Activated T-cell treated with anti-CD3 and anti-CD28 coated beads, Interleukin-2, amount 50 U/mL, for 24 hours (primary cell): Measurements from ENCODE around the gene MRPL51.
A peak's percentile ranks its signal among the peaks of the same experiment; 100 is the strongest.

Source experiments
- DNase-seq: peaks from one replicate; pipeline ENCODE4 v3.0.0-alpha.2; 2020
- H3K27ac Mint-ChIP-seq: 2 replicates; pipeline ENCODE4 v1.8.0; 2020; ENCODE audit warnings: mild to moderate bottlenecking, mixed read lengths
- H3K27me3 Mint-ChIP-seq: 2 replicates; pipeline ENCODE4 v1.8.0; 2020; ENCODE audit warnings: mixed read lengths
- H3K36me3 Mint-ChIP-seq: 2 replicates; pipeline ENCODE4 v1.8.0; 2020; ENCODE audit warnings: low read depth, mixed read lengths
- H3K4me1 Mint-ChIP-seq: 2 replicates; pipeline ENCODE4 v1.8.0; 2020; ENCODE audit warnings: low read depth, mixed read lengths
- H3K4me3 Mint-ChIP-seq: 2 replicates; pipeline ENCODE4 v1.8.0; 2020; ENCODE audit warnings: mild to moderate bottlenecking, moderate library complexity, mixed read lengths
- H3K9me3 Mint-ChIP-seq: 2 replicates; pipeline ENCODE4 v1.8.0; 2020; ENCODE audit warnings: mixed read lengths

Gene MRPL51

GRCh38 chr12:6450869-6451347, 42.2 kb downstream of the MRPL51 start:
- Mint-ChIP-seq H3K9me3 (no peaks in the 10 kb centered on the region), H3K4me3 (peak overlapping the region; percentile 98)

GRCh38 chr12:6450091-6450868, 42.8 kb downstream of the MRPL51 start:
- H3K4me3 Mint-ChIP-seq: peak overlapping the region; percentile 98
- no peaks in the 10 kb centered on the region for H3K27me3 Mint-ChIP-seq
- H3K9me3 Mint-ChIP-seq: no peaks in the 10 kb centered on the region
- DNase-seq: peak; percentile 46
- peaks cover 87% of the 10 kb centered on the region for H3K36me3 Mint-ChIP-seq
- peak overlapping the region; percentile 99 for H3K27ac Mint-ChIP-seq
- peaks cover 83% of the 10 kb centered on the region for H3K4me1 Mint-ChIP-seq

More at GRCh38 chr12:6450869-6451347, 42.2 kb downstream of the MRPL51 start:
- Mint-ChIP-seq H3K36me3 (peaks cover 85% of the 10 kb centered on the region), H3K27ac (peak overlapping the region; percentile 99), H3K27me3 (no peaks in the 10 kb centered on the region), H3K4me1 (peaks cover 80% of the 10 kb centered on the region)
- no peak for DNase-seq

- Mint-ChIP-seq H3K27ac (peak within 1 kb of the TSS; percentile 99), H3K36me3 (peaks cover 48% of the 10 kb centered on the region), H3K4me1 (peaks cover 85% of the 10 kb centered on the region), H3K27me3 (no peaks in the 10 kb centered on the region), H3K4me3 (peak within 1 kb of the TSS; percentile 98), H3K9me3 (no peaks in the 10 kb centered on the region)
- DNase-seq: peak; percentile 70
These were observed 48.1 kb downstream of the MRPL51 start, which contains the start of gene CD27 for GRCh38 chr12:6444704-6445688. TSS of gene CD27 (plus strand) at chr12:6444955. CDS start at chr12:6445096, 141 bp downstream.

- Mint-ChIP-seq H3K36me3 (peaks cover 46% of the 10 kb centered on the region), H3K4me3 (peak overlapping the region; percentile 98), H3K27ac (peak overlapping the region; percentile 99), H3K9me3 (no peaks in the 10 kb centered on the region), H3K4me1 (peaks cover 88% of the 10 kb centered on the region), H3K27me3 (no peaks in the 10 kb centered on the region)
- DNase-seq: peak; percentile 59
These were observed 49.0 kb downstream of the MRPL51 start for GRCh38 chr12:6444031-6444430.

- peak; percentile 65 for DNase-seq
- Mint-ChIP-seq H3K9me3 (no peaks in the 10 kb centered on the region), H3K27me3 (no peaks in the 10 kb centered on the region), H3K27ac (peak overlapping the region; percentile 99), H3K4me3 (peak overlapping the region; percentile 98), H3K4me1 (peaks cover 88% of the 10 kb centered on the region), H3K36me3 (peaks cover 45% of the 10 kb centered on the region)
These were observed 49.6 kb downstream of the MRPL51 start for GRCh38 chr12:6443361-6443983.

GRCh38 chr12:6442836-6443235, 50.2 kb downstream of the MRPL51 start:
- Mint-ChIP-seq H3K27me3 (no peaks in the 10 kb centered on the region), H3K4me3 (peak overlapping the region; percentile 98), H3K27ac (peak overlapping the region; percentile 99), H3K36me3 (peaks cover 39% of the 10 kb centered on the region), H3K4me1 (peaks cover 87% of the 10 kb centered on the region), H3K9me3 (no peaks in the 10 kb centered on the region)
- DNase-seq: no peak
